ENCODE measurements around the gene VTN. TPM values are rescaled to one million over a fixed set of nuclear protein-coding genes. Genes with fewer than 3 reads are reported as not detected.

VTN gene
- total and polyA plus RNA-seq, 2 donors (not counting 3 experiments of a cell fraction or from before 2014, with no cell fraction given) = 1.1 TPM; not detected in 1

DNA sequence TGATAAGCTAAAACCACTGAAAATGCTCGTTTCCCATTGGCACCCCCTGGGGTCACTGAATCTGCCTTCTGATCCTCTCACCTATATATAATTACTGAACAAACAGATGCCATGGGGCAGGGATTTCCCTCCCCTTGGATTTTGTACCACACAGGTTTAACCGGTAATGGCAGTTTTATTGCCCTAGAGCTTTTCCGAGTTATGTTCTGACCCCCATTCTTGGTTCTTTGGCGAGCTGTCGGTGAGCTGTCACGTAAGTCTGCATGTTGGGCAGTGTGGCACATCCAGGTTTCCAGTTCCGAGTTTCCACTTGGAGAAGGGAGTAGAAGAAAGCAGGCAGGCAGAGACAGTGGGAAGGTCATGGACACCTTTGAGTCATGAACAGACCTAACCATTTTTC is 44.0 kb downstream of the VTN start:
- H3K36me3 ChIP-seq (ENCODE audit: control insufficient read depth in 2 of 2, extremely low read depth in 1 of 2, insufficient read depth in 2 of 2, low read length in 2 of 2) = peaks cover 13 to 16% of the 10 kb centered on the region in 2 experiments
- dilution Hi-C loops (cut with MboI; ENCODE audit: extremely low pct_ligation_motif_present, low sequenced_read_pairs) (no loop called here), intact Hi-C loops (cut with micrococcal nuclease) (no loop called here)
- no peaks in the 10 kb centered on the region for H4K20me1 ChIP-seq (replicated peaks; ENCODE audit: control insufficient read depth, extremely low read depth, insufficient read depth, low read length)
- TF ChIP-seq POLR2AphosphoS5 (IDR thresholded peaks at IDR 0.05; ENCODE audit: insufficient read depth, low read depth, low read length) = no peak
- TF ChIP-seq, protein P1, sequence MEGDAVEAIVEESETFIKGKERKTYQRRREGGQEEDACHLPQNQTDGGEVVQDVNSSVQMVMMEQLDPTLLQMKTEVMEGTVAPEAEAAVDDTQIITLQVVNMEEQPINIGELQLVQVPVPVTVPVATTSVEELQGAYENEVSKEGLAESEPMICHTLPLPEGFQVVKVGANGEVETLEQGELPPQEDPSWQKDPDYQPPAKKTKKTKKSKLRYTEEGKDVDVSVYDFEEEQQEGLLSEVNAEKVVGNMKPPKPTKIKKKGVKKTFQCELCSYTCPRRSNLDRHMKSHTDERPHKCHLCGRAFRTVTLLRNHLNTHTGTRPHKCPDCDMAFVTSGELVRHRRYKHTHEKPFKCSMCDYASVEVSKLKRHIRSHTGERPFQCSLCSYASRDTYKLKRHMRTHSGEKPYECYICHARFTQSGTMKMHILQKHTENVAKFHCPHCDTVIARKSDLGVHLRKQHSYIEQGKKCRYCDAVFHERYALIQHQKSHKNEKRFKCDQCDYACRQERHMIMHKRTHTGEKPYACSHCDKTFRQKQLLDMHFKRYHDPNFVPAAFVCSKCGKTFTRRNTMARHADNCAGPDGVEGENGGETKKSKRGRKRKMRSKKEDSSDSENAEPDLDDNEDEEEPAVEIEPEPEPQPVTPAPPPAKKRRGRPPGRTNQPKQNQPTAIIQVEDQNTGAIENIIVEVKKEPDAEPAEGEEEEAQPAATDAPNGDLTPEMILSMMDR (IDR thresholded peaks at IDR 0.05; ENCODE audit: extremely low read depth in 1 of 2, insufficient read depth in 1 of 2, low read depth in 1 of 2, low read length in 2 of 2) = no peak
- TF ChIP-seq, protein P2, sequence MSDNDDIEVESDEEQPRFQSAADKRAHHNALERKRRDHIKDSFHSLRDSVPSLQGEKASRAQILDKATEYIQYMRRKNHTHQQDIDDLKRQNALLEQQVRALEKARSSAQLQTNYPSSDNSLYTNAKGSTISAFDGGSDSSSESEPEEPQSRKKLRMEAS (IDR thresholded peaks at IDR 0.05; ENCODE audit: insufficient read depth, insufficient read length) = no peak
- H3K9me3 ChIP-seq (replicated peaks; ENCODE audit: control insufficient read depth, insufficient read depth, low read length) = no peaks in the 10 kb centered on the region
- no peaks in the 10 kb centered on the region for H3K27me3 ChIP-seq (ENCODE audit: control insufficient read depth in 2 of 2, insufficient read depth in 2 of 2, low read length in 2 of 2)
- DNase-seq (ENCODE audit: low read depth, low spot score) (no peak), FAIRE-seq (no peak)
- POLR2A ChIA-PET = no interaction called here
- peaks cover 19% of the 10 kb centered on the region for H3K79me2 ChIP-seq (ENCODE audit: control insufficient read depth, insufficient read depth, low read length)
- H3K9ac ChIP-seq (replicated peaks; ENCODE audit: extremely low read depth, insufficient read depth, low read length) = no peak overlapping the region
- no peak overlapping the region for H2AFZ ChIP-seq (ENCODE audit: low read depth, low read length)
- H3K9me1 ChIP-seq (replicated peaks; ENCODE audit: control insufficient read depth, extremely low read depth, insufficient read depth, low read length) = no peaks in the 10 kb centered on the region
- H3K4me2 ChIP-seq (ENCODE audit: insufficient read depth, low read length) = no peak overlapping the region
- H3K4me1 ChIP-seq (ENCODE audit: control insufficient read depth, extremely low read depth, insufficient read depth, low read length) = no peaks in the 10 kb centered on the region
- CTCF ChIA-PET = interaction anchor here (1.1 kb wide), 1 partner anchor 521 kb away, joined by 4 read pairs; no protein-coding TSS in a partner anchor
- BruUV-seq (replicated peaks) = no TSS peak
- H3K27ac ChIP-seq (ENCODE audit: insufficient read depth, low read depth, low read length) = no peak overlapping the region
- no peak overlapping the region for H3K4me3 ChIP-seq (replicated peaks in 1 of 3; ENCODE audit: insufficient read depth in 1 of 3, low read depth in 1 of 3, low read length in 3 of 3)

DNA sequence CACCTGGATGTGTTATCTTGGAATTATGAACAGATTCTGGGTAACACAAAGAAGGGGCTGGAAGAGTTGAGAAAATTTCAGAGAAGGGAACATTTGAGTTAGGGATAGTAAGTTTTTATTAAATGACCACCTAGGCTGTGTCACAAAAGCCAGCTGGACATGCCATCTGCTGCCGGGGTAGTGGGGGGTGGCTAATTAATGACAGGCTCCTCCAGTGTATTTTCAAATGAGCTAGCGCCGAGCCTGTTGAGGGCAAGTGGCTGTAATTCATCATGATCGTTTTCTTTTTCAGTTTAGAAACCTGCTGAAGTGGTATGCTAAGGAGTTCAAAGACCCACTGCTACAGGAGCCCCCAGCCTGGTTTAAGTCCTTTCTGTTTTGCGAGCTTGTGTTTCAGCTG is 44.9 kb downstream of the VTN start:
- Histone ChIP-seq H3K9me1 (replicated peaks; ENCODE audit: control insufficient read depth, extremely low read depth, insufficient read depth, low read length) (no peaks in the 10 kb centered on the region), H3K9me3 (replicated peaks; ENCODE audit: control insufficient read depth, insufficient read depth, low read length) (no peaks in the 10 kb centered on the region), H3K27me3 (ENCODE audit: control insufficient read depth in 2 of 2, insufficient read depth in 2 of 2, low read length in 2 of 2) (no peaks in the 10 kb centered on the region), H3K79me2 (ENCODE audit: control insufficient read depth, insufficient read depth, low read length) (peaks cover 28% of the 10 kb centered on the region), H2AFZ (ENCODE audit: low read depth, low read length) (no peak overlapping the region), H3K4me1 (ENCODE audit: control insufficient read depth, extremely low read depth, insufficient read depth, low read length) (peaks cover 4% of the 10 kb centered on the region), H3K36me3 (ENCODE audit: control insufficient read depth in 2 of 2, extremely low read depth in 1 of 2, insufficient read depth in 2 of 2, low read length in 2 of 2) (peaks cover 8 to 16% of the 10 kb centered on the region in 2 experiments), H3K9ac (replicated peaks; ENCODE audit: extremely low read depth, insufficient read depth, low read length) (no peak overlapping the region), H3K27ac (ENCODE audit: insufficient read depth, low read depth, low read length) (no peak overlapping the region), H3K4me2 (ENCODE audit: insufficient read depth, low read length) (no peak overlapping the region), H4K20me1 (replicated peaks; ENCODE audit: control insufficient read depth, extremely low read depth, insufficient read depth, low read length) (no peaks in the 10 kb centered on the region), H3K4me3 (replicated peaks in 1 of 3; ENCODE audit: insufficient read depth in 1 of 3, low read depth in 1 of 3, low read length in 3 of 3) (no peak overlapping the region)
- dilution Hi-C loops (cut with MboI; ENCODE audit: extremely low pct_ligation_motif_present, low sequenced_read_pairs) = no loop called here
- CTCF ChIA-PET = interaction anchor here (1.1 to 1.2 kb wide), 2 partner anchors 13 to 520 kb away, joined by 3 to 4 read pairs; no protein-coding TSS in a partner anchor
- FAIRE-seq = no peak
- no peak for DNase-seq (ENCODE audit: low read depth, low spot score)
- no TSS peak for BruUV-seq (replicated peaks)
- intact Hi-C loops (cut with micrococcal nuclease) = no loop called here
- TF ChIP-seq EZH2 (IDR thresholded peaks at IDR 0.05; ENCODE audit: borderline replicate concordance, low read depth, low read length, severe bottlenecking) (no peak), MYC (IDR thresholded peaks at IDR 0.05; ENCODE audit: low read depth, low read length) (no peak), POLR2AphosphoS5 (IDR thresholded peaks at IDR 0.05; ENCODE audit: insufficient read depth, low read depth, low read length) (no peak), POLR2A (IDR thresholded peaks at IDR 0.05; ENCODE audit: low read depth, low read length) (no peak), GATA2 (IDR thresholded peaks at IDR 0.05; ENCODE audit: insufficient read depth, insufficient read length, low read depth, low read length) (no peak)
- TF ChIP-seq, protein P2 (IDR thresholded peaks at IDR 0.05; ENCODE audit: insufficient read depth, insufficient read length) = no peak
- TF ChIP-seq, protein P1 (IDR thresholded peaks at IDR 0.05; ENCODE audit: extremely low read depth in 1 of 2, insufficient read depth in 1 of 2, low read depth in 1 of 2, low read length in 2 of 2) = no peak
- POLR2A ChIA-PET = no interaction called here

Measured in endothelial cell of umbilical vein (primary cell).